Occipital lobe (tissue), 2 donors: Measurements from ENCODE around the gene PRDM11. TPM values are rescaled to one million over a fixed set of nuclear protein-coding genes. Genes with fewer than 3 reads are reported as not detected.

ENCODE experiments used
- DNase-seq: peaks from one replicate; lab custom pipeline; 2025; lab: John Stamatoyannopoulos, UW
- total RNA-seq: library from RNA; depleted of rRNA; stranded (reverse); fragments of >200 nt; gene quantifications from one replicate; pipeline ENCODE4 v1.2.3, GENCODE V29; 2014

The PRDM11 gene
- total RNA-seq, 1 donor from 2014 or later: 6.2 TPM

GRCh38 chr11:45157247-45158209, 11.1 kb downstream of the PRDM11 start:
- DNase-seq: no peak

GRCh38 chr11:45158210-45158731, 11.8 kb downstream of the PRDM11 start:
- no peak for DNase-seq

- no peak for DNase-seq
Observed at GRCh38 chr11:45158891-45159605, 12.6 kb downstream of the PRDM11 start.

- DNase-seq: no peak
Observed at GRCh38 chr11:45159781-45160365, 13.4 kb downstream of the PRDM11 start.

- DNase-seq: no peak
Observed at GRCh38 chr11:45161252-45162063, 15.0 kb downstream of the PRDM11 start.

GRCh38 chr11:45162064-45162375, 15.6 kb downstream of the PRDM11 start:
- DNase-seq: no peak

- no peak for DNase-seq
Observed at GRCh38 chr11:45162916-45163879, 16.8 kb downstream of the PRDM11 start.

- peak; percentile 69 for DNase-seq
Observed at GRCh38 chr11:45163956-45164575, 17.6 kb downstream of the PRDM11 start.

GRCh38 chr11:45165386-45165785, 18.9 kb downstream of the PRDM11 start:
- DNase-seq: no peak

- DNase-seq: no peak
Observed at GRCh38 chr11:45165806-45166603, 19.6 kb downstream of the PRDM11 start.

GRCh38 chr11:45166604-45166897, 20.1 kb downstream of the PRDM11 start:
- no peak for DNase-seq

- no peak for DNase-seq
Observed at GRCh38 chr11:45167283-45167682, 20.8 kb downstream of the PRDM11 start.

GRCh38 chr11:45168366-45169130, 22.1 kb downstream of the PRDM11 start:
- no peak for DNase-seq

- no peak for DNase-seq
Observed at GRCh38 chr11:45169310-45170072, 23.1 kb downstream of the PRDM11 start.

GRCh38 chr11:45170484-45170883, 24.0 kb downstream of the PRDM11 start:
- no peak for DNase-seq

- DNase-seq: no peak
Observed at GRCh38 chr11:45171550-45171949, 25.1 kb downstream of the PRDM11 start.

GRCh38 chr11:45173064-45173463, 26.6 kb downstream of the PRDM11 start:
- no peak for DNase-seq
